ENCODE data around the gene FTO.

DNA sequence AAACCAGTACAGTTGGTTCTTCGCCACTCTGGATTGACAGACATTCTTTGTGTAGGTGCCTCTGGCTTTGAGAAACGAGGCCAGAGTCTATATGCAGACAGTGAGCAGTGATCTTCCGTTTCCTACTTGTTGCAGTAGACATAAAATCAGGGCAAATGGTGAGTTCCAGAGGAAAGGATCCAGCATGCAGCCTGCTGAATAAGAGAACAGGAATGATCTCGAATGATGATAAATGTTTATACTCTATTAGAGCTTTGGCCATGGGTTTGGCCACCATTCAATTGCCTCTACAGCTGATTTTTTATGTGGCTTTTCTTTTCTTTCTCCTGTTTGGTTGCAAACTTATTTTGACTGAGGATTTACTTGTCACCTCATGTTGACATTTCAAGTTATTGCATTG lies 295.9 kb downstream of the FTO start:
- TF ChIP-seq, protein P1, sequence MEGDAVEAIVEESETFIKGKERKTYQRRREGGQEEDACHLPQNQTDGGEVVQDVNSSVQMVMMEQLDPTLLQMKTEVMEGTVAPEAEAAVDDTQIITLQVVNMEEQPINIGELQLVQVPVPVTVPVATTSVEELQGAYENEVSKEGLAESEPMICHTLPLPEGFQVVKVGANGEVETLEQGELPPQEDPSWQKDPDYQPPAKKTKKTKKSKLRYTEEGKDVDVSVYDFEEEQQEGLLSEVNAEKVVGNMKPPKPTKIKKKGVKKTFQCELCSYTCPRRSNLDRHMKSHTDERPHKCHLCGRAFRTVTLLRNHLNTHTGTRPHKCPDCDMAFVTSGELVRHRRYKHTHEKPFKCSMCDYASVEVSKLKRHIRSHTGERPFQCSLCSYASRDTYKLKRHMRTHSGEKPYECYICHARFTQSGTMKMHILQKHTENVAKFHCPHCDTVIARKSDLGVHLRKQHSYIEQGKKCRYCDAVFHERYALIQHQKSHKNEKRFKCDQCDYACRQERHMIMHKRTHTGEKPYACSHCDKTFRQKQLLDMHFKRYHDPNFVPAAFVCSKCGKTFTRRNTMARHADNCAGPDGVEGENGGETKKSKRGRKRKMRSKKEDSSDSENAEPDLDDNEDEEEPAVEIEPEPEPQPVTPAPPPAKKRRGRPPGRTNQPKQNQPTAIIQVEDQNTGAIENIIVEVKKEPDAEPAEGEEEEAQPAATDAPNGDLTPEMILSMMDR (conservative IDR thresholded peaks at IDR 0.05): no peak
- no peak for TF ChIP-seq ZFX (IDR thresholded peaks at IDR 0.05)
